22Rv1 (cell line): Measurements from ENCODE around the gene TAOK2.

Source experiments
- ZFX ChIP-seq: fragments of 450-650 bp; IDR thresholded peaks from 2 replicates; pipeline ENCODE4 v1.6.1; 2017; ENCODE audit warnings: antibody characterized with exemption, borderline replicate concordance
- TF ChIP-seq, protein P1 (sequence below): fragments of 450-650 bp; IDR thresholded peaks from 2 replicates; pipeline ENCODE4 v1.5.1; 2017; ENCODE audit warnings: mild to moderate bottlenecking

DNA sequence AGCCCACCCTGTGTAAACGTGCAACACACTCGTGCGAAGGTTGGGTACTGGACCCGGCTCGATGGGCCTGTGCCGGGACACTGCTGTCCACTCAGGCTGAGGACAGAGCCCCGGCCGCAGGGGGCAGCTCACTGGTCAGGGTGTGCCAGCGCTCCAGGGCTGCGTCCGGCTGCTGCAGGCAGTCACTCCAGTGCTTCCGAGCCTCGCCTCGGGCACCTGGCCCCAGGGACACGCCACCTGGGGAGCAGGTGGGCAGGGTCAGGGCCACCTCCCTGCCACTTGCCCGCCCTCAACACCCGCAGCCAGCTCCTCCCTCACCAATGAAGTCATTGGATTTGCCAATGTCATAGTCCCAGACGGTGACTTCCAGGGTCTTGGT lies 32.4 kb downstream of the TAOK2 start:
- TF ChIP-seq, protein P1, sequence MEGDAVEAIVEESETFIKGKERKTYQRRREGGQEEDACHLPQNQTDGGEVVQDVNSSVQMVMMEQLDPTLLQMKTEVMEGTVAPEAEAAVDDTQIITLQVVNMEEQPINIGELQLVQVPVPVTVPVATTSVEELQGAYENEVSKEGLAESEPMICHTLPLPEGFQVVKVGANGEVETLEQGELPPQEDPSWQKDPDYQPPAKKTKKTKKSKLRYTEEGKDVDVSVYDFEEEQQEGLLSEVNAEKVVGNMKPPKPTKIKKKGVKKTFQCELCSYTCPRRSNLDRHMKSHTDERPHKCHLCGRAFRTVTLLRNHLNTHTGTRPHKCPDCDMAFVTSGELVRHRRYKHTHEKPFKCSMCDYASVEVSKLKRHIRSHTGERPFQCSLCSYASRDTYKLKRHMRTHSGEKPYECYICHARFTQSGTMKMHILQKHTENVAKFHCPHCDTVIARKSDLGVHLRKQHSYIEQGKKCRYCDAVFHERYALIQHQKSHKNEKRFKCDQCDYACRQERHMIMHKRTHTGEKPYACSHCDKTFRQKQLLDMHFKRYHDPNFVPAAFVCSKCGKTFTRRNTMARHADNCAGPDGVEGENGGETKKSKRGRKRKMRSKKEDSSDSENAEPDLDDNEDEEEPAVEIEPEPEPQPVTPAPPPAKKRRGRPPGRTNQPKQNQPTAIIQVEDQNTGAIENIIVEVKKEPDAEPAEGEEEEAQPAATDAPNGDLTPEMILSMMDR = no peak
- no peak for TF ChIP-seq ZFX
